Activated CD8-positive, alpha-beta T cell treated with anti-CD3 and anti-CD28 coated beads for 36 hours (primary cell): Measurements from ENCODE around the gene MINDY3. TPM values are rescaled to one million over a fixed set of nuclear protein-coding genes. Genes with fewer than 3 reads are reported as not detected.
A peak's percentile ranks its signal among the peaks of the same experiment; 100 is the strongest.

Source experiments
- ATAC-seq: fragments of 200-7000 bp; cut with Tn5 transposase; one replicate; pipeline ENCODE4 v1.10.0; 2021; ENCODE audit warnings: mild to moderate bottlenecking, moderate library complexity
- CTCF ChIA-PET: fragments of 350-600 bp; sonication (Branson Sonifier 250); formaldehyde crosslinking; loops from one replicate; lab custom pipeline; 2021; ENCODE audit warnings: antibody characterized with exemption; lab: Charles Lee
- POLR2A ChIA-PET: fragments of 350-600 bp; sonication (Branson Sonifier 250); formaldehyde crosslinking; loops from one replicate; lab custom pipeline; 2021; ENCODE audit warnings: antibody characterized with exemption; lab: Charles Lee
- DNase-seq: peaks from one replicate; pipeline ENCODE4 v3.0.0-alpha.2; 2020
- H3K27ac Mint-ChIP-seq: one replicate; pipeline ENCODE4 v1.8.0; 2021; ENCODE audit warnings: mild to moderate bottlenecking, mixed read lengths
- H3K27me3 Mint-ChIP-seq: one replicate; pipeline ENCODE4 v1.8.0; 2021; ENCODE audit warnings: mixed read lengths
- H3K36me3 Mint-ChIP-seq: one replicate; pipeline ENCODE4 v1.8.0; 2021; ENCODE audit warnings: low read depth, mixed read lengths
- H3K4me1 Mint-ChIP-seq: one replicate; pipeline ENCODE4 v1.8.0; 2021; ENCODE audit warnings: low read depth, mixed read lengths
- H3K4me3 Mint-ChIP-seq: one replicate; pipeline ENCODE4 v1.8.0; 2021; ENCODE audit warnings: mild to moderate bottlenecking, moderate library complexity, mixed read lengths
- H3K9me3 Mint-ChIP-seq: one replicate; pipeline ENCODE4 v1.8.0; 2021; ENCODE audit warnings: mixed read lengths
- CTCF ChIP-seq: fragments of 200-600 bp; IDR thresholded peaks from one replicate; pipeline ENCODE4 v1.8.0; 2022; ENCODE audit warnings: antibody characterized with exemption, mild to moderate bottlenecking
- intact Hi-C: fragments of 100-400 bp; cut with micrococcal nuclease; formaldehyde crosslinking; loops from one replicate; pipeline ENCODE4 v1.10.0; 2022
- total RNA-seq, 2 experiments: library from RNA; stranded (reverse); gene quantifications; one replicate each; pipeline ENCODE4 v1.2.3, GENCODE V29; 2021

MINDY3 gene
- total RNA-seq, 2 experiments from 2014 or later = 12.0 to 14.6 TPM

GRCh38 chr10:15748126-15748525 lies 112.2 kb downstream of the MINDY3 start:
- no peaks in the 10 kb centered on the region for H3K9me3 Mint-ChIP-seq

GRCh38 chr10:15747632-15748031 lies 112.7 kb downstream of the MINDY3 start:
- H3K36me3 Mint-ChIP-seq = no peaks in the 10 kb centered on the region
- POLR2A ChIA-PET = no interaction called here
- DNase-seq (no peak), ATAC-seq (no peak)
- no peaks in the 10 kb centered on the region for H3K4me1 Mint-ChIP-seq
- CTCF ChIA-PET = no interaction called here
- H3K27me3 Mint-ChIP-seq = peaks cover 10% of the 10 kb centered on the region
- no peak overlapping the region for H3K4me3 Mint-ChIP-seq
- no peak overlapping the region for H3K27ac Mint-ChIP-seq
- no peaks in the 10 kb centered on the region for H3K9me3 Mint-ChIP-seq
- intact Hi-C loops = no loop called here
- TF ChIP-seq CTCF = no peak

More at GRCh38 chr10:15748126-15748525, 112.2 kb downstream of the MINDY3 start:
- Mint-ChIP-seq H3K27ac (no peak overlapping the region), H3K36me3 (no peaks in the 10 kb centered on the region), H3K4me3 (no peak overlapping the region), H3K4me1 (no peaks in the 10 kb centered on the region), H3K27me3 (peaks cover 15% of the 10 kb centered on the region)
- TF ChIP-seq CTCF = no peak
- intact Hi-C loops = no loop called here
- ATAC-seq (no peak), DNase-seq (no peak)
- ChIA-PET POLR2A (no interaction called here), CTCF (no interaction called here)

GRCh38 chr10:15745751-15746150 lies 114.6 kb downstream of the MINDY3 start:
- no peak overlapping the region for H3K27ac Mint-ChIP-seq
- DNase-seq (no peak), ATAC-seq (no peak)
- peaks cover 15% of the 10 kb centered on the region for H3K27me3 Mint-ChIP-seq
- H3K4me3 Mint-ChIP-seq = no peak overlapping the region
- H3K4me1 Mint-ChIP-seq = no peaks in the 10 kb centered on the region
- no peak for TF ChIP-seq CTCF
- intact Hi-C loops = no loop called here
- CTCF ChIA-PET = interaction anchor here (1.3 kb wide), 1 partner anchor 11 kb away, joined by 3 read pairs; no protein-coding TSS in a partner anchor
- POLR2A ChIA-PET = no interaction called here
- no peaks in the 10 kb centered on the region for H3K36me3 Mint-ChIP-seq
- no peaks in the 10 kb centered on the region for H3K9me3 Mint-ChIP-seq

- Mint-ChIP-seq H3K9me3 (no peaks in the 10 kb centered on the region), H3K27ac (no peak overlapping the region), H3K36me3 (no peaks in the 10 kb centered on the region), H3K27me3 (peaks cover 12% of the 10 kb centered on the region), H3K4me3 (no peak overlapping the region), H3K4me1 (no peaks in the 10 kb centered on the region)
- ChIA-PET CTCF (interaction anchor here (1.0 to 1.3 kb wide), 3 partner anchors 12 to 311 kb away, joined by 3 to 4 read pairs (median 3); no protein-coding TSS in a partner anchor), POLR2A (no interaction called here)
- TF ChIP-seq CTCF = peak; percentile 57
- peak; percentile 75 for DNase-seq
- intact Hi-C loops = no loop called here
- no peak for ATAC-seq
These were observed 116.0 kb downstream of the MINDY3 start for GRCh38 chr10:15744217-15744865.

GRCh38 chr10:15743443-15743842 lies 116.9 kb downstream of the MINDY3 start:
- POLR2A ChIA-PET = no interaction called here
- H3K27ac Mint-ChIP-seq = no peak overlapping the region
- H3K36me3 Mint-ChIP-seq = no peaks in the 10 kb centered on the region
- no peaks in the 10 kb centered on the region for H3K9me3 Mint-ChIP-seq
- no peak overlapping the region for H3K4me3 Mint-ChIP-seq
- intact Hi-C loops = no loop called here
- DNase-seq (no peak), ATAC-seq (no peak)
- H3K27me3 Mint-ChIP-seq = peaks cover 13% of the 10 kb centered on the region
- no peak for TF ChIP-seq CTCF
- H3K4me1 Mint-ChIP-seq = no peaks in the 10 kb centered on the region
- CTCF ChIA-PET = no interaction called here
